HFF-Myc (cell line): ENCODE measurements around the gene FYCO1.

Experiments used
- DNase-seq: peaks from one replicate; pipeline ENCODE4 v3.0.0-alpha.2; 2011; ENCODE audit warnings: low read depth; ENCODE audit errors: extremely low read depth
- H3K4me3 ChIP-seq: replicated peaks from 2 replicates; pipeline ENCODE4 v1.5.1; 2011; ENCODE audit warnings: low read depth, mild to moderate bottlenecking, control low read depth, low read length
- CTCF ChIP-seq: IDR thresholded peaks from 2 replicates; pipeline ENCODE4 v1.5.1; 2012; ENCODE audit warnings: mild to moderate bottlenecking, low read depth, low read length, control low read depth; ENCODE audit errors: missing control alignments

The FYCO1 gene

GRCh38 chr3:45969116-45969515 lies 26.5 kb downstream of the FYCO1 start:
- no peak for TF ChIP-seq CTCF
- H3K4me3 ChIP-seq, result no peak overlapping the region
- DNase-seq, result no peak

GRCh38 chr3:45968706-45969105 lies 26.9 kb downstream of the FYCO1 start:
- no peak for TF ChIP-seq CTCF
- H3K4me3 ChIP-seq, result no peak overlapping the region
- DNase-seq, result no peak

- no peak overlapping the region for H3K4me3 ChIP-seq
- no peak for DNase-seq
- no peak for TF ChIP-seq CTCF
Measured at GRCh38 chr3:45968149-45968548, 27.5 kb downstream of the FYCO1 start.

- H3K4me3 ChIP-seq, result no peak overlapping the region
- DNase-seq, result no peak
- TF ChIP-seq CTCF, result no peak
Measured at GRCh38 chr3:45967724-45968123, 27.9 kb downstream of the FYCO1 start.

GRCh38 chr3:45966950-45967640 lies 28.5 kb downstream of the FYCO1 start:
- DNase-seq, result no peak
- H3K4me3 ChIP-seq, result no peak overlapping the region
- TF ChIP-seq CTCF, result no peak

- no peak for TF ChIP-seq CTCF
- DNase-seq, result no peak
- H3K4me3 ChIP-seq, result no peak overlapping the region
Measured at GRCh38 chr3:45966371-45966791, 29.2 kb downstream of the FYCO1 start.

GRCh38 chr3:45965653-45966052 lies 30.0 kb downstream of the FYCO1 start:
- no peak overlapping the region for H3K4me3 ChIP-seq
- no peak for TF ChIP-seq CTCF
- no peak for DNase-seq
